Measurements from ENCODE around the gene KRT24.

The KRT24 gene

DNA sequence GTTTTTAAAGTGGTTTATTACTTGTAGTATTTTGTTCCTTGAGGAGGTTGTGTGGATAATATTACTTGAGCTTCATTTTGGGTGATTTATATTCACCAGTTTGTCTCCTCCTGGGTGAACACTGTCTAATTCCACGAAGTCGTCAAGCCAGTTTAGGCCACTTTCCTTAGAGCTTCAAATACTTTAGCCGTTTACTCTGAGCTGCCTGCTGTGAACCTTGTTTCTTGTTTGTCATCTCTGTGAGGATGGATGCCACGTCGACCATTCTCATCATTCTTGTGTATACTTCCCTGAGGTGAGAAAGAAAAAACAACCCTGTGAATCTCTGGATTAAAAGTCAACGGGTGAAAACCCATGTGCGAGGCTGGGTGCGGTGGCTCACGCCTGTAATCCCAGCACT is 9.0 kb downstream of the KRT24 start:
- no peak for DNase-seq (ENCODE audit: low spot score)

DNA sequence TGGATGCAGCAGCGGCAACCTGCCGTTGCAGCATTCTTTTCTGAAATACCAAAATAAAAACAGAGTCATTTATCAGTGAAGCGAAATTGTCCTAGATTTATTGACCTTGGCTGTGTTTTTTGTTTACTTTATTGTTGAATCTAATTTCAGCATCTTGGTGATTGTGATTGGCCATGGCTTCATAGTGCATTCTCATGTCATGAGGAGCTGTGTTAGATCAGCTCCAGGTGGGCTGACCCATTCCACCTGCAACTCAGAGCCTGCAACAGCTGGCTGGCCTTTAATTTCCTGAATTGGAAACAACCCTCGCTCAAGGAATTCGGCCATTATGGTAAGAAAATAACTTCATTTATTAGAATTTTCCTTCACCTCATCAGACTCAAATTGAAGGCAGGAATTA is 16.4 kb downstream of the KRT24 start:
- DNase-seq (ENCODE audit: low spot score) = no peak

DNA sequence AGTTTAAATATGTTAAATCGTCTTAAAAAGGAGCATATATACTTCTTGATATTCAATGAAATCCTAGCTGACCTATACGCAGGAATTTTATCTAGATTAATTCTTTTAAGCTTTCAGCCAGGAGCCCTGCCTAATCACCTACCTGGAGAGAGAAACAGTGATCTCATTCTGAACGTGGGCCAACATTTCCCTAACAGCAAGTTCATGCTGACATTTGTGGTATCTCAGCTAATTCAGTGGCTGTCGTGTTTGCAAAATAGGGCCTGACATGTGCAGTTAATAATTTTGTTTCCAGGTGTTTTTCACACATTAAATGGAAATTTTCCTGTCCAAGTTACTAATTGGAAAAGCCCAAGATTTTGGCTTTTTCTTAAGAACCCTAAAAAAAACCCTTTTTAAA is 17.4 kb downstream of the KRT24 start:
- no peak for DNase-seq (ENCODE audit: low spot score)

DNA sequence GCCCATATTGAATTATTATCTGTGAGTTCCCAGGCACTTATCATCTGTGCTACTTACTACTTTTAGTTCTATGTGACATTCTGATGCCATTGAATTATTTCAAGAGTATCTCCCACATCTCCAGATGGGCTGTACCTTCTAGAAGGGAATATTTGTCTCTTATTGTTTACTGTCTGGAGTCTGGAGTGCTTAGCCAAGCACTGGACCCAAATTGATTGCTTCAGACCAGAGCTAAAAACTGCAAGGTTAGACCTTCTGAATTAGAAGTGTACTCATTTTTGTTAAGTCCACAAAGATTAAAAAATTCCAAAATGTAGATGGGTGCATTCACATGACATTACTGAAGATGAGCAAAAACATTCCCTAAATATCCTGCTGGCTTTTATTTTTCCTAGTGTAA is 22.6 kb downstream of the KRT24 start:
- DNase-seq (ENCODE audit: low spot score) = no peak

DNA sequence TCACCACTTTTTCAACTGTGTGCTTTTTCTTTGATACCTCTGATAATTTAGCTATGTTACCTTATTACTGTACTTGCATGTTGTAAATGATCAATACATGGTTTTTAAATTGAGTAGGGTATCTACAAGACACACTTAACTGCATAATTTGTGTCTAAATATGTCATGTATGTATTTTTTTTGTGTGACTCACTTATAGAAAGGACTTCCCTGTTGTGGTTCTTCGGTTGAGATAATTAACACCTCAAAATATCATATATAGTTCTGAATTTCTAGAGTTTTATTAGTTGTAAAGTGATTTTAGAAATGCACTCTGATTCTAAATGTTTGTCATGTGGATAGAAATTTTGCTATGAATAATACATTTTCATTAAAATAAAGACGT is 24.0 kb downstream of the KRT24 start:
- no peak for DNase-seq (ENCODE audit: low spot score)

DNA sequence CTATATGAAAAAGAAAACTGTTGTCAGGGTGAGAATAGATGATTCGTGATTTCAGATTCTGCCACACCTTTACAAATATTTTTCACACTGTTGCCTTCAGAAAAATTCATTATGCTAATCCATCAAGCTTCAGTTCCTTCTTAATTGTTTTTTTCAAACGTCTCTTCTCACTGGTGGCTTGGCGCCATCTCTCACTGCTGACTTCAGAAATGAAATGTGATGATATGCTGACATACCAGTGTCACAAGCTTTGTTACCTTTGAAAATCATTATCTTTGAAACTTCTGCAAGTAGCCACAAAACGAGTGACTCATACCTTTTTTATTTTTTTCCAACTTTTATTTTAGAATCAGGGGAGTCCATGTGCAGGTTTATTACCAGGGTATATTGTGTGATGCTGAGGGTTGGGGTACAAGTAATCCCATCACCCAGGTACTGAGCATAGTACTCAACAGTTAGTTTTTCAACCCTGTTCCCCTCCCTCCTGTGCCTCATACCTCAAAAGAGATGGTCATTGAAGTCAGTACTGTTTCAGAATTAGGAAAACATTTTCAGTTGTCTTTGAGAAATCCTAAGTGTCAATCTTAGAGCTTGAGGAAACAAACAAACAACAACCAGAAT is 24.5 kb downstream of the KRT24 start:
- DNase-seq (ENCODE audit: low spot score) = no peak

DNA sequence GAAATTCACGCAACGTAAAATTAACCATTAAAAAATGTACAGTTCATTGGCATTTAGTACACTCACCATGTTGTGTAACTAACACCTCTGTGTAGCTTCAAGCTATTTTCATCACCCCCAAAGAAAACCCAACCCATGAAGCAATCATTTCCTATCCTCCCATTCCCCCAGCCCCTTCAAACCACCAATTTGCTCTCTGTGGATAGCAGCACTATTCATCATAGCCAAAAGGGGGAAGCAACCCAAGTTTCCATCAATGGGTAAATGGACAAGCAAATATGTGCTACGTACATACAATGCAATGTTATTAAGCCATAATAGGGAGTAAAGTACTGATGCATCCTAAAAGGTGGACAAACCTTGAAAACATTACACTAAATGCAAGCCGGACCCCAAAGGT is 27.6 kb downstream of the KRT24 start:
- no peak for DNase-seq (ENCODE audit: low spot score)

DNA sequence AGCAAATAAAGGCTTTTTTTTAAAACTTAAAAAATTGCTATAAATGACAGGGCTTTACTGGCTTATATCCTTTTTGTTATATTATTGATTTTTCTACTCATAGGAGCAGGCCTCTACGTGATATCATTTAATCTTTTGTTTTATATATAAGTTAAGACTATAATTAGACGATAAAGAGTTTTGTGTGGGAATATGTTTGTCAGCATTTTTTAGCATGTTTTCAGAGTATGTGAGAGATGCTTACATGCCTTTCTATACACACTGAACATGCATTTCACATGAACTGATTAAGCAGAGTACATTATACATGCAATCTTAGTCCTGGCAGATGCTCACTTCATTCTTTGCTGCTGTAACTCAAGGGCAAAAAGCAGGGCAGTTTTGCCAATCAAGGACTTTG is 30.9 kb downstream of the KRT24 start:
- DNase-seq (ENCODE audit: low spot score) = no peak

DNA sequence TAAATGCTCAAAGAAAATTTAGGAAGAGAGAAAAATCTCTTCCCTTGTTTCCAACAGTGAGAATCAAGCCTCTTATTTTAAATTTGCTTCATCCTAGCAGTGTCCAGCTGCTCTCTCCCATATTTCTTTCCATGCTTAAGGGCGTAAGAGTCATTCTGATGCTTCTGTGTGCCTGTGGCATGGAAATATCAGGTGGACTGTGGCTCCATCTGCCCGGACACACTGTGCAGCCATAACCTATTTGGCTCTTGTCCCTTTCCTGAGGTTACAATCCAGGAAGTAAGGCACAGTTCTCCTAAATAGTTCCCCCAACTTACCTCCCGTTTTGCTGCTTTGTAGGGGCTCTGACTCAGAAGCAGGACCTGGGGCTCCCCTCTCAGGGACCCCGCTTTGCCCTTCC is 32.3 kb downstream of the KRT24 start:
- DNase-seq (ENCODE audit: low spot score) = no peak

DNA sequence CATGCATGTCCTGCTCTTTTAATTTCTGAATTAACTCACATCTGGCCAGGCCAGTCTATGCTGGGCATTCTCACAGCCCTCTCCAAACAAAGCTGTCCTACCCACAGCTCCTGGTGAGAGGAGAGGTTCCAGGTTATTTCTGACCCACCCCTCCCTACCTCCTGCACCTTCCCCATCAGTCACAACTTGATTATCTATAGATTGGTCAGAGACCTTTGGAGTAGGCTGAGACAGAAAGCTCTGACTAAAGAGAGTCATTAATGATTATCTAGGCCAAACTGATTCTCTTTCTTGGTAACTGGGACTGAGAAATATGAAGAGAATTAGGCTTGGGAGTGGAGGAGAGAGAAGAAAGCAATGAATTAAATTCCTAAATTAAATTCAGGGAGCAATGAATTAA is 37.2 kb downstream of the KRT24 start:
- DNase-seq (ENCODE audit: low spot score) = peak; percentile 20

DNA sequence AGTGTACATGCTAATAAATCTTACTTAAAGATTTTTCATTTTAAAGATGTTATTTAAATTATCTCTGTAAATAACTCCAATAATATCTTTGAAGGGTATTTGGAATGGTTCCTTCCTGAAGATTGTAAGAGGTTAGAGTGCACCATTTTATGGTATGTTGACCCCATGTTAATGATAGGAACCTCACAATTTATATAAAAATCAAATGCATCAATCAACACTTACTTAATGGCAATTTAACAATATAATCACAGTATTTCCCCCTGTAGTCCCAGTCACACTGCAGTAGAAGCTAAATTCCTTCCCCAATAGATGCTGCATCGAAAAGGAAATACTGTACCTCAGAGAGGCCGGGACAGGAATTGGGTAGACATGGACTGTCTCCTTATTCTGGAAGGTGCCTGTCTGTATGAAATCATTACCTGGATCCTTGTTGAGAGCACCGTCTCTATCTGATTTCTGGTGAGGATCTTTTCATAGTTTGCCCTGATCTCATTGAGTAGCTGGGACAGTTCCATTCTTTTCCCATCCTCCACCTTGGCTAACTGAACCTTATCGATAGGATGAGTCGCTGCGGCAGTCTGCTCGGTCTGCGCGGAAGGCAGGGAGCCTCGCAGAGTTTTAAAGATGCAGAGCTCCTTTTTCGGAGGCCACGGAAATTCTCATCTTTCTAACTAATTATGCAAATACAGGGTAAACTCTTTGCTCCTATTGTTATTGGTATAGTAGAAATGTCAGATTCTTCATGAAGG is 38.8 kb downstream of the KRT24 start, which contains the start of gene KRT222:
TSS of gene KRT222 (minus strand) at position 596 of the 752 bp plus-strand sequence. CDS start at position 518, 78 bp downstream.
- DNase-seq (ENCODE audit: low spot score) = peak; percentile 6

DNA sequence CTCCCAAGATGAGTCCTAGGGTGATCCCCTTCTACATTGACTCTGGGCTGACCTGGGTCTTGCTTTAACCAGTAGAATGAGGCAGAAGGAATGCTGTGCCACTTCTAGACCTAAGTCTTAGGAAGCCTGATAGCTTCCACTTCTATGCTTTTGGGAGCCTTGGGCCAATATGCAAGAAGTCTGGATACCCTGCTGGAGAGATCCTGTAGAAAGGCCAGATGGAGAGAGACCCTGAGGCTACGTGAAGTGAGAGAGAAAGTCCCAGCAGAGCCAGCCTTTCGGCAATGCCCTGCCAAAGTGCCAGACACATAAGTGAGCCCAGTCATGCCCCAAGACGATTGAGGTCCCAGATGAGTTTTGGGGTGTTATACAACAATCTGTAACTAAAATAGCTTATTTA is 40.3 kb downstream of the KRT24 start:
- no peak for DNase-seq (ENCODE audit: low spot score)

DNA sequence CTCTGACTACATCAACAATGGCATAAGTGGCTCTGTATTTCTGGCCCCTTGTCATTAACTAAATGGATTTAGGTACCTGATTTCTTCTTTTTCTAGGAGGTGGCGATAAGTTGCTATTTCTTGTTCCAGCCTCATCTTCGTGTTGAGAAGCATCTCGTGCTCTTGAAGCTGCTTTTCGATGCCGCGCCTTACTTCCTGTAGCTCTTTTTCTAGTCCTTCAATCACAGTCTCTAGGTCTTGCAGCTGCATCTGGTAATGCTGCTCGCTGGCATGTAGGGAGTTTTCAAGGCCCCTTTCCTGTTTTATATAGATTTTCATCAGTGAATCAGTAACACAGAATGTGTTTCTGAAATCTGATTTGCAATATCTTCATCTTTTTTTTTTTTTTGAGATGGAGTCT is 43.6 kb downstream of the KRT24 start:
- DNase-seq (ENCODE audit: low spot score) = no peak

DNA sequence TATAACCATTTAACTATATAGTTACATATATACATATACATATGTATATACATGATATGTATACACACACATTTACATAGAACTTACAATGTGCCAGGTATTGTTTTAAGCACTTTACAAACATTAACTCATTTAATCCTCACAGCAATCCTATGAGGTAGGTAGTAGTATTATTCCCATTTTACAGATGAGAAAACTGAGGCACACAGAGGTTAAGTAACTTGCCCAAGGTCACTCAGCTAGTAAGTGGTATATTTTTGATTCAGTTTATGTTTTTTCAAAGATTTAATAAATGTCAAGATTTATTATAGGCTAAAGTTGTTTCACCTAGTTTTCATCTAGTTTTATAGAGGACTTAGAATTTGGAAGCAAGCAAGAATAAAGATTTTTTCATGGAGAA is 45.2 kb downstream of the KRT24 start:
- DNase-seq (ENCODE audit: low spot score) = no peak

DNA sequence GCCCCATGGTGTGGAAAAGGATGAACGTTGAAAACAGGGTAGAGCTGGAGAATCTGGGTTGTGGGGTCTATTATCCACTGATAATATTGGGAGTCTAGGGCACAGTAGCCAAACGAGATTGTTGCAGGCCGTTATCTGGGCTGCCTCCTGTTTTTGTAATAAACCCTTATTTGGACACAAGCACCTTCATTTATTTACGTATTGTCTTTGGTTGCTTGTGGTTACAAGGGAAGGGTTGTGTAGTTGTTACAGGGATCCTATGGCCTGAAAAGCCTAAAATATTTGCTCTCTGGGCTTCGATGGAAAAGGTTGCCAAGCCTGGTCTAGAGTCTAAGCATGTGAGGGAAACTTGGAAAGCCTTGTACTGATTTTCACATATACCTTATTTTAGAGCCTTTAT is 51.6 kb downstream of the KRT24 start:
- DNase-seq (ENCODE audit: low spot score) = no peak

DNA sequence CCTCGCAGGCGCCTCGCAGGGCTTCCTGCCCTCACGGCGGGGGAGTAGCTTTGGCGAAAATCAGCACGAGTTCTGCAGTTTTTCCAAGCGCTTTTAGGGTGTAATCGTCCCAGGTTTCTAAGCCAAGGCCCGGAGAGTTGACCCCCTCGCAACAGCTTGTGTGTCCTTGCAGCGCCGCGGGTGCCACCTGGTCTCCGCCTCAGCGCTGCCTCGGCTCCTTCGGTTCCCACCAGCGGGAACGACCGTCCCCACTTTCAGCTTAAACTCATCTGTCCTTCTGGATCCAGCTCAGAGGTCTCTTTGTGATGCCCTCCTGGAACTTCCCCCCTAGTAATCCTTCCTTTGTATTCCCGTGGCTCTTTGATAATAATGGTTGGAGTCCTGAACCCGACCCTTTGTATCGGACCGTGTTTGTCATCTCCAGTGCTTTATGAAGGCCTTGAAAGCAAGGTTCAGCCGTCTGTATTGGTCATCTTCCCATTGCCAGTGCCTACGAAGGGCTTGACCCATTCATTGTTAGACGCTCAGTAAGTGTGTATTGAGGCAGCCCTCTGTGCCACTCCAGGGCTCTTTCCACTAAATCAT is 55.1 kb downstream of the KRT24 start:
- DNase-seq (ENCODE audit: low spot score) = peak; percentile 28
